Measurements from ENCODE around the gene MYLK4.

Gene MYLK4

DNA sequence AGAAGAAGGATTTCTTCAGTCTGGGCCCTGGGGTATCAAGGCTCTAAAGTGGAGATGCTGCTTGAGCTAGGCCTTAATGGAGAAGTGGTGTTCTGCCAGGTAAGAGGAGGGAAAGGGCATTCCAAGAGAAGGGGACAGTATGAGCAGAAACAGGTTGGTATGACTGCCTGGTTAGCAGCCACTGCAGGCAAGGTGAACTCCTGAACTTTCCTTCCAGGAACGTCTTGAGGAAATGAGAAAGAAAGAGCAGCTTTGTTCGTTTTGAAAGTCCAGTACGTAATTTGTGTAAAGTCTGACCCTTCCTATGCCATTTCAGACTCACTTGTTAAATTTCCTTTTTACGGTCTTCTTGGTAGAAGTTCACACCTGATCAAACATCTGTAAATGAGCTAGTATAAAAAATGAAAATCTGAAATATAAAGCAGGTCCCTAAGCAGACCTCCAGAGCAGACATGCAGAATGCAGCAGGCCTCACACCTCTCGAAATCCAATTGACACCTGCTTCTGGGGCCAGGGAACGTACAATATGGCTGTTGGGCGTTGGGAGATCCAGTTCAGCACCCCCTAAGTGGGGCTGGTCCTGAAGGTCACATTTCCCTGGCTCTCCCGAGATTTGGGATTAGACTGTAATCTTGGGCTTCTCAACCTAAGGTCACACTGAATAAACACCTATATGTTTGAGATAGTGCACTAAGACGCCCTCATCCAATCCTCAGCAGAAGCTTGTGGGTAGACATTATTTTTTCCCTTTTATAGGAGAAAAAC, 33.6 kb downstream of the MYLK4 start:
- TF ChIP-seq, protein P1, sequence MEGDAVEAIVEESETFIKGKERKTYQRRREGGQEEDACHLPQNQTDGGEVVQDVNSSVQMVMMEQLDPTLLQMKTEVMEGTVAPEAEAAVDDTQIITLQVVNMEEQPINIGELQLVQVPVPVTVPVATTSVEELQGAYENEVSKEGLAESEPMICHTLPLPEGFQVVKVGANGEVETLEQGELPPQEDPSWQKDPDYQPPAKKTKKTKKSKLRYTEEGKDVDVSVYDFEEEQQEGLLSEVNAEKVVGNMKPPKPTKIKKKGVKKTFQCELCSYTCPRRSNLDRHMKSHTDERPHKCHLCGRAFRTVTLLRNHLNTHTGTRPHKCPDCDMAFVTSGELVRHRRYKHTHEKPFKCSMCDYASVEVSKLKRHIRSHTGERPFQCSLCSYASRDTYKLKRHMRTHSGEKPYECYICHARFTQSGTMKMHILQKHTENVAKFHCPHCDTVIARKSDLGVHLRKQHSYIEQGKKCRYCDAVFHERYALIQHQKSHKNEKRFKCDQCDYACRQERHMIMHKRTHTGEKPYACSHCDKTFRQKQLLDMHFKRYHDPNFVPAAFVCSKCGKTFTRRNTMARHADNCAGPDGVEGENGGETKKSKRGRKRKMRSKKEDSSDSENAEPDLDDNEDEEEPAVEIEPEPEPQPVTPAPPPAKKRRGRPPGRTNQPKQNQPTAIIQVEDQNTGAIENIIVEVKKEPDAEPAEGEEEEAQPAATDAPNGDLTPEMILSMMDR (IDR thresholded peaks at IDR 0.05): no peak

DNA sequence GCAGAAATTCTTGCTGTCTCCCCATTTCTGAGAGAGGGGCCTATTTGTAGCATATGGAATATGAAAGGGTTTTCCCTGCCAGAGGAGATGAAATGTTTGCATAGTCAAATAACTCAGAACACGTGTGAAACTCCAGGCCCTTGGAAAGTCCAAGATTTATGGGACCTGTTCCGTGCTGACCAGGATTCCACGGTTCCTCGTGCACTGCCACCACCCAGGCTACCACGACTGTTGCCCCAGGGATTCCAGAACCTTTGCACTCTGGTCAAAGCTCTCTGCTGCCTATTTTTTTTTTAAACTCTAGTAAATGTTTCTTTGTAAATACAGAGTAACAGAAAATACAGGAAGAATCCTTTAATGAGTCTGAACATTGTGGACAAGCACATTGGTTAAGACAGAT, 35.0 kb downstream of the MYLK4 start:
- TF ChIP-seq, protein P1 (IDR thresholded peaks at IDR 0.05): no peak

DNA sequence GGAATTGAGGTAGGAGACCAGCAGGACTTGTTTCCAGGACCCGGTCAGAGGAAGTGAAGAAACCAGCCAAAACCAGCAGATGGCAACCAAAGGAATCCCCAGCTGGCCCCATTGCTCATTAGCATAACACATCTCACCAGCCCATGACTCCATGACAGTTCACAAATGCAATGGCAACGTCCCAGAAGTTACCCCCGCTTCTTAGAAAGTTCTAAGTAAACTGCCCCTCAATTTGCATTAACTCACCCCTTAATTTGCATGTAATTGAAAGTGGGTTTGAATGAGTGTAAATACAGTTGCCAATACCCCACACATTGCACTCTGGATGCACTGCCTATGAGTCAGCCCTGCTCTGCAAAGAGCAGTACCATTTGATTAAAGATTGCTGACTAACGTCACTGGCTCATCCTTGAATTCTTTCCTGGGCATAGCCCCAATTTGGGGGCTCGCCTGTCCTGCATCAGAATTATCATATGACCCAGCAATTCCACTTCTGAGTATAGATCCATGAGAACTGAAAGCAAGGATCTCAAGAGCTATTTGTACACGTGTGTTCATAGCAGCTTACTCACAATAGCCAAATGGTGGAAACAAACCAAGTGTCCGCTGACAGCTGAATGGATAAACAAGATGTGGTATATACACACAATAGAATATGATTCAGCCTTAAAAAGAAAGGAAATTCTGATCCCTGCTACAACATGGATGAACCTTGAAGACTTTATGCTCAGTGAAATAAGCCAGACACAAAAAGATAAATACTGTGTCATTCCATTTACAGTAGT, 36.4 kb downstream of the MYLK4 start:
- TF ChIP-seq, protein P1 (IDR thresholded peaks at IDR 0.05): no peak

DNA sequence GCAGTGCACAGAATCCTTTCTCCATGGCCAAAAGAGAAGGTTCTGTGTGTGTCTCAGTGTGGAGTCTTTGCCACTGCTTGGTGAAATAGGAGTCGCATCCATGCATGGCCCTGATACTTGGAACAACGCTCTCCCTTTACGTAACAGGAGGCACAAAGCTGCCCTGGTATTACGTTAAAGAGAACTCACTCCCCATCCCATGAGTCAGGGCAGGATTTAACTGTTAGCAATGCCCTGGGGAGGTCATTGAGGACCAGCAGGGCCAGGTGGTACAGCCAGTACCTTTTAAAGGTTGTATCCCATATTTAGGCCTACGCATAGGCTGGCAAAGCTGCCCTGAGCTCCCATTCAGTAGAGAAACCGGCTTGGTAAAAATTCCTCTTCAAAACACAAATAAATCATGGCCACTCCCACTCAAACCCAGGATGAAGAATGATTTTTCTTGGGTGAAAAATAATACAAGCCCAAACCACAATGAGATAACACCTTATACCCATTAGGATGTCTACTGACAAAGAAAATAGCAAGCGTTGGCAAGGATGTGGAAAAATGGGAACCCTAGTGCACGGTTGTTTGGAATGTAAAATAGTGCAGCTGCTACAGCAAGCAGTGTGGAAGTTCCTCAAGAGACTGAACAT, 37.1 kb downstream of the MYLK4 start:
- TF ChIP-seq, protein P1 (IDR thresholded peaks at IDR 0.05): no peak

DNA sequence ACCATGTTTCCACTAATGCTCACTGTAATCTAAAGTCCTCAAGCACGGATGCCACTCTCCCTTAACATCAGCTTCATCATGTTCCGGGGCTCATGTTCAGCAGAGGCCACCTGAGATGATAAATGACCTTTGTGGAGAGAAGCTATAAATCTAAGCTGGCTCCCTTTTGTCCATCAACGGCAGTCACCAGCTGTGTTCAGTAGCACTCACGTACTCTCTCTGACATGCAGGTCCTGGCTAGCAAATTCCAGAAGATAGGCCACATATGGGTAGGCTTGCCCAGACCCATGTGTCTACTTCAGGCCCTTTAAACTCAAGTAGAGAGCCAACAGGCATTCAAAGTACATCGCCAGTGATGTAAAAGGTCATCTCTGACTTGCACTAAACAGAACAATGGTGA, 38.6 kb downstream of the MYLK4 start:
- TF ChIP-seq, protein P1 (IDR thresholded peaks at IDR 0.05): no peak

DNA sequence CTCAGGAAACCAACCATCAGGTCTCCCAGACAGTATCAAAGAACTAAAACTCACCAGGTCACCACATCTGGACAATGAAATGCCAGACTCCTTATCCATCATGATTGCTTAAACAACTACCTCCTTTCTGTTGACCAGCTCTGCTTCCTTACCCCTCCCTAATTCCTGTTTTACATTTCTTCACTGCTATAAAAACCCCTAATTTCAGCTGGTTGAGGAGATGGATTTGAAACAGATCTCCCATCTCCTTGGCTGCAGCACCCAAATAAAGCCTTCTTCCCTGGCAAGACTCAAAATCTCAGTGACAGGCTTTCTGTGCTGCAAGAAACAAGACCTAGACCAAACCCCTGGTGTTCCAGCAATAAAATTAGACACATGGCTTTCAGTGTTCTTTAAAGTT, 40.3 kb downstream of the MYLK4 start:
- TF ChIP-seq, protein P1 (IDR thresholded peaks at IDR 0.05): no peak

DNA sequence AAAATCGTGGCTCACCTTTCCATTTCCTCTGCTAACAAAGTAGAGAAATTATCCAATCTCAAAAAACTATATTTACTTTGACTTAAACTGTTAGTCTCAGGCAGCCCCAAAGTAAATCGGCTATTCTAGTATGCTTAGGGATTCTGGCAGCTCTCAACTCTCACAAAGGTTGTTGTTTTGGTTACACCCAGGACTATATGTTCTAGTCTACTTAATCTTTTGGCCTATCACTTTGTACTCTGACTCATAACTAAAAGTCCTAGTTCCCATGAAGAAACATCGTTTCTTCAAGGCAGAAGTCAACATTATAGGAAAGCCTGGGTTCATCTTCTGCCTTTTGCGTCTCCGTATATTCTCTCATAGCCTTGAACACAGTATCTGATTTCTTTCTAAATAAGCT, 42.3 kb downstream of the MYLK4 start:
- TF ChIP-seq, protein P1 (IDR thresholded peaks at IDR 0.05): no peak

All from LNCAP (cell line).